HuH-7.5 (cell line): Measurements from ENCODE around the gene CCDC197.

Experiments used
- DNase-seq: peaks from one replicate; pipeline ENCODE4 v3.0.0; 2011; ENCODE audit warnings: low spot score

Gene CCDC197

DNA sequence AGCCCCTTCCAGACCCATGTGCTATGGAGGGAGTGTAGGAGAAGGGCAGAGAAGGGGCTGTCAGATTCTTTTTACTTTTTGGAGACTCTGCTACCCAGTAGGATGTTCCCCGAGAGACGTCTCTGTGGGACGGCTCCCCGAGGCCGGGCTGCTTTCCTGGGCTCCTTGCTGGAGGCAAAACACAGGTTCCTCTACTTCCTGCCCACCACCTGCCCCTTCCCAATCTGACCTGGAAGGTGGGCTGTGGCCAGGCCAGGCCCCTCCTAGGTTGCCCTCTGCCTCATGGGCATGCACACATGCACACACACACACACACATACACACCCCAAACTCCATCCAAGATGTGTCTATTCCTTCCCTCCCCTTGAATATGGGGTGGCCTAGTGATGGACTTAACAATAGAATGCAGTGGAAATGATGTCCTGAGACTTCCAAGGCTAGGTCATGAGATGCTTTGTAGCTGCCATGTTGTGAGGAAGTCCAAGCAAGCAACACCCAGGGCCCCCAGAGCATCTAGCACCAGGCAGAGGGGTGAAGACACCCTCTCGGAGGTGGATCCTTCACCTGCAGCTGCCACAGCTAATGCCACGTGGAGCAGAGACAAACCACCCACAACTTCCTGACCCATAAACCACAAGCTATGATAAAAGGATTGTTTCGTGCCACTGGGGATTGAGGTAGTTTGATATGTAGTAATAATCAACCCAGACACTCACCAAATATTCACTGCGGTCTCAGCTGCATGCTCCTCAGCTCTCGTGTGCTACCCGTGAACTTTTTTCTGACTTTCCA lies 19.1 kb upstream of the CCDC197 start:
- no peak for DNase-seq

DNA sequence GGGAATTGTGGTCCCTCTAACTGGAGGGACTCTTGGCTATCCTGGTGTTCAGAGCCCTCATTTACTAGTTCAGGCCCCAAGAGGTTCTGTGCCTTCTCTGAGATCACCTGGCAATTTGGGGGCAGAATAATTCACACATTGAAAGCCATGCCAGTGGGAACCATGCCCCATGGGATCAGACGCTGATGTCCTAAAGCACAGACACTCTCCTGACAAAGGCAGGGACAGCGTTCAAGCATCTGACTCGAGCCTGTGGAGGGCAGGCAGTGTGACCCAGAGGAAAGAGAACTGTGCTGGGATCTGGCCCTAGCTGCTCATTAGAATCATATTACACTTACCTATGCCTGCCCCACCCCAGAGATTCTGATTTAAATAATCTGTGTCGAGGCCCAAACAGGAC lies 18.4 kb upstream of the CCDC197 start:
- DNase-seq: no peak

DNA sequence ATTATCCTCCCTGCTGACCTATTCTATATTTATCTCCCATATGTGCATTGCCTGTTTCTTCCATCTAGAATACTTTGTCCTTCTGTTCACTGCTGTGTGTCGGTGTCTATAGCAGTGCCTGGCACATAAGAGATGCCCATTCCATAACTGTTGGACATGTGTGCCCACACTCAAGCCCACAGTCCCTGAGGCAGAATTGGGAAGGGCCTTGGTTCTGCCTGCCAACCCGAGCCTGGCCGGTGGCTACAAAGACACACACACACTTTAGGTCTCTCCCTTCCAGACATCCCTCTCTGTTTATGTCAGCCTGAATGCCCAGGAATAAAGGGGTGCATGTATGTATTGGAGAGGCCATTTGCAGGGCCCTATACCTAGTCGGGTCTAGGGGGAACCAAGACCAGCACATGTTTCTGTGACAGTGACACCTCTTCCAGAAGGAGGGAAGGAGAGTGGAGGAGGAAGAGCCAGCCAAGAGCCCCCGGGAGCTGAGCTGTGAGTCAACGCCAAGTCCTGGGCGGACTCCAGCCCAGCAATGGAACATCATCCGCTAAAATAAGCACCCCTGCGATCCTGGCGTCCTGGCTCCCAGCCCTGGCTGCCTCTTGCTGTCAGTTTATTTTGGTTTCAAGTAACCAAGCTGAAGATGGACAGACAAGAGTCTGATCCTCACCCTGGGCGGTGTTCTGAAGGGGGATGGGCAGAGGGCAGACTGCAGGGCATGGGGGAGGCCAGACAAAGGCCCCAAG lies 16.5 kb upstream of the CCDC197 start:
- no peak for DNase-seq

DNA sequence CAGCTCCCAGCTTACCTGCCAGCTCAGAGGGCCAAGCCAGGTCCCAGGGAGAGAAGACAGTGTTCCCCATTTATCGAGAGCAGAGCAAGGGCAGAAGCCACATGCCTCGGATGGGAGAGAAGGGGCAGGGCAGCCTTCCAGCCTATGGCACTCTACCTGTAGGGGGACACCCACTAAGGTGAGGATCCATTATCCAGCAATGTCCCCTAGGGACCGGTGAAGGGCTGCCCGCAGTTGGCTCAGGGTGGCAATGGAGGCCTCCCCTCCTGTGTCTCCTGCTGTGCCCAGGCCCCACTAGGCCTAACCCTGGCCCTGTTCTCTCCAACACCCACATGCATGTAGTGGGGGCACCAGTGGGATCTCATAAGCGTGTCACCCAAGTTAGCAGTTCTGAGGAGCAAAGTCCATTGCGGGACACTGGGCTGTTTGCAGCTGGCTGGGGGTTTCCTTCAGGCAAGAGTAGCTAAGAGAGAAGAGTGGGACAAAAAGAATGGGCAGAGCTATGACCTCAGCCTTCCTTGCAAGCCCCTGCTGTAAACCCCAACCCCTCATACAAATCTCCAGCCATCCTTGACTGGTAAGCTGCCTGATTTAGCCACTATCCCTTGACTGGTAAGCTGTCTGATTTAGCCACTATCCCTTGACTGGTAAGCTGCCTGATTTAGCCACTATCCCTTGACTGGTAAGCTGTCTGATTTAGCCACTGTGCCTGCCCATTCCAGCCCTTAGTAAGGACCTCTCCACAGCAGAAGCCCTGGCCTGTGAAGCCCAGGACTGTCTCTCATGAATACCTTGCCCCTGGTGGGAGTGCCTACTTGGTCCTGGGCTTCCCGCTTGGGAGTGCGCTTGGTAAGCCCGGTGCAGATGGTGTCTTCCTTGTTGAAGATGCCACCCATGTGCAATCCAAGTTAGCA lies 15.5 kb upstream of the CCDC197 start:
- DNase-seq: no peak

DNA sequence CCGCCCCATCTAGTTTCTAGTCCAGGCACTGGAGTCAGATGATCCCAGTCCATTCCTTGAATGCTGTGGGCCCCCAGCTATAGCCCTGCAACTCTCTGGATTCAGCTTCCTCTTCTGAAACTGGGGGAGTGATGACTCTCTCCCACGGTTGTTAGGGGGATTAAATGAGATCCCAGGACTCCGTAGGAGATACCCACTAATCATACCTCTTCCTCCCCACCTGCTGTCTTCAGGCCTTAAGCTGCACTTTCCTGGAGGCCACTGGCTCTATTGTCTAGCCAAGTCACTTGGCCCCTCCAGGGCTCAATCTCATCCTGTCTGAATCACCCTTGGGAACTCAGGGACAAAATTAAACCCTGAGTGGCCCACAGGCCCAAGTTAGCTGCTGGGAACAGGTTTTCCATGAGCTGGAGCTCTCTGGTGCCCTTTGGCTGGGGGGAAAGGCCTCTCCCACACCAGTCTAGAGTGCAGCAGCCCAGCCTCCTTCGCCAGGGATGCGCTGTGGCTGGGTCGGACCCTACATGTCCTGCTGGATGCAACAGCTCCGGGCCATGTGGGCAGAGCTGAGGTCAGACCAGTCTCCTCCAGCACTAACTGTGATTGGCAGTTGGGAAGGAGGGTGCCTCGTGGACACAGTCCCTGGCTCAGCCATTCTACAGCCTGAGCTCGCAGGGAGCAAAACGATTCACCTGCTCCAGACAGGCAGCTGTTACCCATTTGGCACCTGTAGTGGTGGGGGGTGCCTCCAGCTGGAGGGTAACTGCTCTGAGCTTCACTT lies 14.7 kb upstream of the CCDC197 start:
- no peak for DNase-seq

DNA sequence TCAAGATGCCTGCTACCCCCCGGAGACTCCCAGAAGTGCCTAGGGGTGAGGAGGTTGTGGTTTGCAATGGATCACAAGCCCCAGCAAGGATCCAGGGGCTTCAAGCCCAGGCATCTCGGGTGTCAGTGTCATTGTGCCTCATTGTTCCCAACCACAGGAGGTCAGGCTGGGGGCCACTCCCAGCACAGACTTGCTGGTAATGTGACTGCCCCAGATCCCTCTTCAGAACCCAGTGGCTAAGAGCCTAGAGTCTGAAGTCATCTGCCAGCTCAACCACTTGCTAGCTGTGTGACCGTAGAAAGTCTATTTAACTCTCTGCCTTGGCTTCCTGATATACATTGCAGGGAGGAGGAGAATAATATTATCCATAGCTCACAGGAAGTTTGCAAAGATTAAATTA lies 13.0 kb upstream of the CCDC197 start:
- no peak for DNase-seq

DNA sequence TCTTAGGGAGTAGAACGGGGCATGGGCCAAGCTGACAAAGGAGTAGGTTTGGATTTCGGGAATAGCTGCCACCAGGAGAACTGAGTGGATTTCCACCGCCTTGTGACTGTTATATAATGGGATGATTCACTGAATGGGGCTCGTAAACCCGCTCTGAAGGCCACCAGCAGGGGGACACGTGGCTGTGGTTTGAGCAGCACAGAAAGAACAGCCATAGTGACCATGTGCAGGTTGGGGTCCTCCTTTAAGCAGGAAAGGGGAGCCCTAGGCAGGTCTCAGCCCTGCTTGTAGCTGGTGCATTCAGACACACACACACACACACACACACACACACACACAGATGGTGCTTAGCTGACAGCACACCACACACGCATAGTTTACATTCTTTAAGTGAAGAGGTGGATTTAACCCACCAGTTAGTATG lies 12.1 kb upstream of the CCDC197 start:
- DNase-seq: peak; percentile 70

DNA sequence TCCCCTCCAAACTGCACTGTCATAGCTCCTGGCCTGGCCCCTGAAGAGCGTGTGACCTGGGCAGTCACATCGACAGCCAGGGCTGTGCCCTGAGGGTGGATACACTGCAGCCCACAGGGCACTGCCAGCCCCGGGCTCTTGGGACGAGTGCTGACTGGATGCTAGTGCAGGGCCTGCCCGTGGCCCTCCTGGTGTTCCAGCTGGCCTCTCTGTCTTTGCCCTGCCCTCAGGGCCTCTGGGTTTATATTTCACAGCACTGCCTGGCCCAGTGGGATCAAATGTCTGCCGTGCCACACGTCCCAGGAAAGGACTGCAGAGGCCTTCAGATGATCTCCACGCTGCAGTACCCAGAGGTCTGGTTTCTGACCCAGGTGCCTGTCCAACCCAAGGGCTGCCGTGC lies 10.1 kb upstream of the CCDC197 start:
- DNase-seq: no peak

DNA sequence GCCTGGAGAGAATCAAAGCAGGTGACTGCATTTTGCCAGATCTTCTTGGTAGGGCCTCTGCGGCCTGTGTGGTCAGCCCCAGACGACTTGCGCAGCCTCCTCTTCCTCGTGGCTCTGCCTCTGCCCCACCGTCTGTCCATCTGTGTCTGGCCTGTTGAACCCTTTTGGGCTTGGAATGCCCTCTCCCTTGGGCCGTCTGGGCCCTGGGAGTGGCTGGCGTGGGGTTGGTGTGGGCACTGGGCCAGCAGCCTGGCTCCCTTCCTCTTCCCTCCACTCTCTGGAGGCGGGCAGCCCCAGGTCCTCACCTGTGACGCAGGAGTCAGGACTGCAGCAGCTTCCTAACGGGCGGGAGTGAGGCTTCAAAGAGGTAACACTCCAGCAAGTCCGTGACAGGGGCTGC lies 9.7 kb upstream of the CCDC197 start:
- DNase-seq: no peak

DNA sequence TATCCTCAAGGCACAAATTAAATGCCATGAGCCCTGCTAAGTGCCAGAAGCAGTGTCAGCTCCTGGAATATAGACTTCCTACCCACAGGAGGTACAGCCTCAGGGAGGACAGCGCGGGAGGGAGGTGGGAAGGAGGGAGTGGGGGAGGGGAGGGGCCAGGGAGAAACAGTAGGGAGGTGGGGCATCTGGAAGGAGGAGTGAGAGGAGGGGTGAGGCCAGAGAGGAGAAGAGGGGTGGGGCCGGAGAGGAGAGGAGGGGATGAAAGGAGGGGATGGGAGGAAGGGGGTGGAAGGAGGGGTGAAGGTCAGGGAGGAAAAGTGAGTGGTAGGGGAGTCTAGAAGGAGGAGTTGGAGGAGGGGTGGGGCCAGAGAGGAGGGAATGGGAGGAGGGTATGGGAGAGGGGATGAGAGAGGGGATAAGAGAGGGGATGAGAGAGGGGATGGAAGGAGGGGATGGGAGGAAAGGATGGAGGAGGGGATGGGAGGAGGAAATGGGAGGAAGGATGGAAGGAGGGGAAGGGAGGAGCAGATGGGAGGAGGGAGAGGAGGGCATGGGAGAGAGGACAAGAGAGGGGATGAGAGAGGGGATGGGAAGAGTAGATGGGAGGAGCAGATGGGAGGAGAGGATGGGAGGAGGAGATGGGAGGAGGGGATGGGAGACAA lies 9.2 kb upstream of the CCDC197 start:
- no peak for DNase-seq

DNA sequence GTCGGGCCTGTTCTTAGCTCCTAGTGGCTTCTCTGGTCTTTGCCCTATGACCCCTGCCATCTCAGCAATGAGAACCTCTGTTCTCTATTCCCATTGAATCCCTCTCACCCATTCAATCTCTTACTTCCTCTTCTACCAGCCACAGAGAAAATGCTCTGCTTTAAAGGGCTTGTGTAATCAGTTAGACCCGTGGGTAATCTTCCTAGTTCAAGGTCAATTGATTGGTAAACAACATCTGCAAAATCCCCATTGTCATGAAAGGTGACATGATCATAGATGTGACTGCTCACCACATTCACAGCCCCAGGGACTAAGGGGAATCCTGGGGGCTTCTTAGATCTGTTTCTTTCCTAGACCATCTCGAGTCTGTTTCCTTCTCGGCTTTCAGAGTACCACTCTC lies 7.2 kb upstream of the CCDC197 start:
- peak; percentile 42 for DNase-seq

DNA sequence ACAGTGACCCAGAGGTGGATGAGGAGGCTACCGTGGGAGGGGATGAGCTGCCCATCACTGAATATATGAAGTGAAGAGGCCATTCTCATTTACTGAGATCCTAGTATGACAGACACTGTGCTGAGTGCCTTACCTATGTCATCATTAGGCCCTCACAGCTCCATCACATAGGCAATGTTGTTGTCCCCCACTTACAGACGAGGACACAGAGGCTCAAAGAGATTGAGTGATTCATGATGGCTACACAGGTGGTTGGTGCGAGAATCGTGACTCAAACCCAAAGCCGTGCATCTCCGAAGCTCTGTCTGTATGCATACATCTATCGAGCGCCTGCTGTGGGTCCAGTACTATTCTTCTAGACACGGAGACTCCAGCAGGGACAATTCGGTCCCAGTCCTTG lies 5.9 kb upstream of the CCDC197 start:
- no peak for DNase-seq

DNA sequence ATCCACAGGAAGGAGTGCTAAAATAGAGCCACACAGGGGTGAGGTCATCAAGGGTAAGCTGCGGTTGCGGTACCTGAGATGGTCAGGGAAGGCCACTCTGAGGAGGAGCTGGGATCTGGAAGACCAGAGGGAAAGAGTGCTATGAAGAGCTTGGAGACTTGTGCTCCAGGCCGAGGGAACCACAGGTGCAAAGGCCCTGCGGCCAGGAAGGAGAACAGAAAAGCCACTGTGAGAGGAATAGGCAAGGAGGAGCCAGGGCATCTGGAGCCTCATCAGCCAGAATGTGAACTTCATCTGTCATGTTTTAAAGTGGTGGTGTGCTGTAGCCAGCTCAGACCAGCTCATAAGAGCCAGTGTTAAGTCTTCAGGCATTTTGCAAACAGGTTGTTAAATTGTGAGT lies 5.5 kb upstream of the CCDC197 start:
- DNase-seq: no peak

DNA sequence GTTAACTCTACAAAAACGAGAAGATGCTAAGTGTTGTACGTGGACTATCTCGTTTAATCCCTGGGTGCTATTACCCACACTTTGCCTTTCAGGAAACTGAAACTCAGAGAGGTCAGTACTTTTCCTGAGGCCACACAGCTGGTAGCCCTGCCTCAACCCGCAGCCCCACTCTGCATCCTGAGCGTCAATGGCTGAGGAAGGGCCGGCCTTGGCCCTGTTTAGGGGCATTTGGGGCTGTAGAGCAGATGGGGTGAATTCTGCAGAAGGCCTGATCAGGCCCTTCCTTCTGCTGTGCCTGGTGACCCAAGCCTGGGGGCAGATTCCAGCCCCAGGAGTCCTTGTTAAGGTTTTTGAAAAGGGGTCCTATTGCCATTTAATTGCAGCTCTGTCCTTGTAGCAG lies 3.7 kb upstream of the CCDC197 start:
- DNase-seq: no peak

DNA sequence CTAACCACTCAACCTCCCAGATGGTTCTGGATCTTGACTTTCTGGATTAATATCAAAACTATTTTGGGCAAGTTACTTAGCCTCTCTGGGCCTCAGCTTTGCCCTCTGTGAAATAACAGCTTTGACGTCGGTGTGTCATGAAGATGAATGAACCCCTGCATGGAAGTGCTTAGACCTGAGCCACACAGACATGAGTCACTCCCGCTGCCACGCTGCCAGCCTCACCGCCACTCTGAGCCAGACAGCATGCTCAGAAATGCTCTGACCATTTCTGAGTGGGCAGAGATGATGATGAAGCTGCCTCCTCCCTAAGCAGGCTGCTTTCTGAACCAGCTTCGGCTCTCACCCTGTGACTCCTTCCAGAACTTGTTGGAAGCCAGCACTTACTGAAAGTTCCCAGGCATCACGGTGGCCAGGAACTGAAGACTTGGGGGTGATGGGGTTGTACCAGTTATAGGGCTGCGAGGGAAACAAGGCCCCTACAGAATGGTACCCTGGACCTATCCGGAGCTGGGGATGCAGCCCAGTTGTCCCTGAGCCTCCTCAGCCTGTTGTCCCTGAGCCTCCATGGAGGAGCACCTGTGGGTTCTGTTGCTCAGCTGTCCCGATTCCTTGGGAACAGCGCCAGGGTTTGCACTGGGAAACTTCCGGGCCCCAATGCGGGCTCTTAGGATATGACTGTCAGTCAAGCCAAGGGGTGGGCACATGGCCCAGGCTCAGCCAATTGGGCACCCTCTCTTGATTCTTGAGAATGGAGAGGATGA lies 2.0 kb upstream of the CCDC197 start:
- DNase-seq: no peak

DNA sequence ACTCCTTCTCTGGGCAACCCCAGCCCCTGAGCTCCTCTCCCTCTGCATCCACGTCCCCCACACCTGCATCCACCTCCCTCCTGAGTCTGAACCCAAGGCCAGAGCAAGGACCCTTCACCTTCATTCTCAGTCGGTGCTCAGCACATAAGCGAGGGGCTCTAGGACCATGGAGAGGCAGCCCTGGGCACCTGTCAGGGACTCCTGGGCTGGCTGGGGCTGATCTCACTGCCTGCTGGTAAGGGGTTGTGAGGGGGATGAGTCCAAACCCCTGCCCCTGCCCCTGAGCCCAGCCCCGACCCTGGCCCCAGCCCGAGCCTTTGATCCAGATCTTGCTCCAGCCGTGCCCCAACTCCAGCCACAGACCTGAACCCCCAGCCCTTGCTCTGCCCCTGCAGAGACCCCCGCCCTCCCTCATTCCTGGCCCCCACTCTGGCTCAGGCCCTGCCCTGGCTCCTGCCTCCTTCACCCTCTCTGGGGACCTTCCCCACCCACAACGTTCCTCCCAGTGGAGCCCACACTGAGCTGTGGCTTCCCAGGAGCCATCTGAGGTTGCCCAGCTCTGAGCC lies 888 bp upstream of the CCDC197 start:
- DNase-seq: no peak

DNA sequence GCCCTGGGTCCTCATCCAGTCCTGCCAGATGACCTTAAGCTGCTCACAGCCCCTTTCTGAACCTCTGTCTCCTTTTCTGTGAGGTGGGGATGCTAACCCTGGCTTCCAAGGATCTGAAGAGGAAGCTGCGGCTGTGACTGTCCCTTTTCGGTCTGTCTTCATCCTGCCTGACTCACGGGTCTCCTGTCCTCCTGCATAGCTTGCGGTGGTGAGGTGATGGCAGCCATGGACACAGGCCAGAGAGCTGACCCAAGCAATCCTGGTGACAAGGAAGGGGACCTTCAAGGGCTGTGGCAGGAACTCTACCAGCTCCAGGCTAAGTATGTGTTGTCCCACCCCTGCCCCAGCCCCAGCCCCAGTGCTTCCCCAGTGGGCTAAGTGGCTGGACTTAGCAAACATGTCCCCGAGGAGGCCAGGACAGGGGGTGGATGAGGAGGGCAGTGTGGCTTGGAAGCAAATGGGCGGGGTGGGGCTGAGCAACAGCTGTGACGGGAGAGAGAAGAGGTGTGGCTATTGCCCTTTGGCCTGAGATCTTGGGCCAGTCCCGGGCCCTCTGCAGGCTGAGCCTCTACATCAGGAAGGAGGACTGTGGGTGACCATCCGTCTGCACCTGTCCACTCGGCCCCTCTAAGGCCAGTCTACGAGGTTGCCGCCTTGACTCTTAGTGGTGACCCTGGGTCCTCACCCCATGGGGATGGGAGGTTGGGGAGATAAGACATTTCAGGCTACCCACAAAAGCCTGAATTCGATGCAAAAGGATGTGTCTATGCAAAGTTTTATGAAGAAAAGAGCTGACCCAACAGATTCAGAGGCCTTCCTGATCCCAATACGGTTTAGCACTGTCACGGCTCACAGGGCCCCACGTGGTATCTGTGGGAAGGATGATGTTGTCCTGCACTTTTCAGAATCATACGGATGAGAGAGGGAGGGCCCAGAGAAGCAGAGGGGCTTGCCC lies 1.1 kb downstream of the CCDC197 start:
- no peak for DNase-seq

DNA sequence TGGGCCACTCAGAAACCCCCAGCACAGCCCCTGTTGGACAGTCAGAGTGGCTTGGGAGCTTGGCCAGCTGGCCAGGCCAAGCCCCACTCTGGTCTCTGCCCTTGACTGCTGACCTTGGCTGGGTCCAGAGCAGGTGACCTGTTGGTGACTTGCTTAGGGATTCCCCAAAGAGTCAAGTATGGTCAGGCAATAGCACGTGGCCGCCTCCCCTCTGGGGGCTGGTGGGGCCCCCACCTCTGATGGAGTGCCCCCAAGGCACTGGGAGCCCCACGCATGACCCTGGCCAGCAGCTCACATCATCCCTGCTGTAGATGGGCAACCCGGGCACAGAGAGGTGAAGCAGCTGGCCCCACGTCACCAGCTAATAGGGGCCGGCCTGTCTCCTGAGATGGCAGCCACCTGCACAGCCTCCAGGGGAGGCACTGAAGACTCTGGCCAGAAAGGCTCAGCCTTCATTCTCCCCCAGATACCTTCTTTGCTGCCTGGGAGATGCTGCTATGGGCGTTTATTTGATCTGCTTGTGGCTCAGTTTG lies 1.8 kb downstream of the CCDC197 start:
- DNase-seq: no peak

DNA sequence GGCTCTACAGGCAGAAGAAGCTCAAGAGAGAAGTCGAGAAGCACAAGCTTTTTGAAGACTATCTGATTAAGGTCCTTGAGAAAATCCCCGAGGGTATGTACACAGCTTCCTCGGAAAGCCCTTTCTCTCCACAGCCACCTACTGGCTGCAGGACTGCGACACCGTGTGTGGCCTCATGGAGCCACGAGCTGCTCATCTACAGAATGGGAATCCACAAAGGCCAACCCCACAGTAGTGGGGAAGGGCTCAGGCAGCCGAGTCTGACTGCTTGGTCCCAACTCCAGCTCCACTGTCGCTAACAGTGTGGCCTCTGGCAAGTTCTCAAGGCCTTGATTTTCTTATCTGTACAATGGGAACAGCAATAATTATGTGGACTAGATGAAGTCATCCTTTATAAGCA lies 2.5 kb downstream of the CCDC197 start:
- DNase-seq: no peak
